LNCaP clone FGC (cell line): ENCODE results near the gene EIF4G2.
"Not testable (repeated sequence)": the region's sequence is repeated elsewhere in the genome, so short reads cannot be mapped to it uniquely, and the experiment has no call there.

Source experiments
- DNase-seq: peaks from one replicate; pipeline ENCODE4 v3.0.0-alpha.2; 2011; ENCODE audit warnings: low read depth
- H3K4me3 ChIP-seq: 2 replicates; pipeline ENCODE4 v1.5.1; 2011; ENCODE audit warnings: mild to moderate bottlenecking, low read depth, low read length, control low read depth
- TF ChIP-seq, protein P1 (sequence below): IDR thresholded peaks from 2 replicates; pipeline ENCODE4 v1.5.1; 2012; ENCODE audit warnings: mild to moderate bottlenecking; ENCODE audit not compliant: control insufficient read depth, insufficient read depth; ENCODE audit errors: extremely low read depth

The EIF4G2 gene

DNA sequence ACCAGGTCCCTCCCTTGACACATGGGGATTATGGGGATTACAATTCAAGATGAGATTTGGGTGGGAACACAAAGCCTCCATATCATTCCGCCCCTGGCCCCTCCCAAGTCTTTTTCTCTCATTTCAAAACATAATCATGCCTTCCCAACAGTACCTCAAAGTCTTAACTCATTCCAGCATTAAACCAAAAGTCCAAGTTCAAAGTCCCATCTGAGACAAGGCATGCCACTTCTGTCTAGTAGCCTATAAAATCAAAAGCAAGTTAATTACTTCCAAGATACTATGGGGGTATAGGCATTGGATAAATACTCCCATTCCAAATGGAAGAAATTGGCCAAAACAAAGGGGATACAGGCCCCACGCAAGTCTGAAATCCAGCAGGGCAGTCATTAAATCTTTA lies 19.7 kb upstream of the EIF4G2 start:
- no peak for DNase-seq
- TF ChIP-seq, protein P1, sequence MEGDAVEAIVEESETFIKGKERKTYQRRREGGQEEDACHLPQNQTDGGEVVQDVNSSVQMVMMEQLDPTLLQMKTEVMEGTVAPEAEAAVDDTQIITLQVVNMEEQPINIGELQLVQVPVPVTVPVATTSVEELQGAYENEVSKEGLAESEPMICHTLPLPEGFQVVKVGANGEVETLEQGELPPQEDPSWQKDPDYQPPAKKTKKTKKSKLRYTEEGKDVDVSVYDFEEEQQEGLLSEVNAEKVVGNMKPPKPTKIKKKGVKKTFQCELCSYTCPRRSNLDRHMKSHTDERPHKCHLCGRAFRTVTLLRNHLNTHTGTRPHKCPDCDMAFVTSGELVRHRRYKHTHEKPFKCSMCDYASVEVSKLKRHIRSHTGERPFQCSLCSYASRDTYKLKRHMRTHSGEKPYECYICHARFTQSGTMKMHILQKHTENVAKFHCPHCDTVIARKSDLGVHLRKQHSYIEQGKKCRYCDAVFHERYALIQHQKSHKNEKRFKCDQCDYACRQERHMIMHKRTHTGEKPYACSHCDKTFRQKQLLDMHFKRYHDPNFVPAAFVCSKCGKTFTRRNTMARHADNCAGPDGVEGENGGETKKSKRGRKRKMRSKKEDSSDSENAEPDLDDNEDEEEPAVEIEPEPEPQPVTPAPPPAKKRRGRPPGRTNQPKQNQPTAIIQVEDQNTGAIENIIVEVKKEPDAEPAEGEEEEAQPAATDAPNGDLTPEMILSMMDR = no peak
- H3K4me3 ChIP-seq = no peak overlapping the region

- H3K4me3 ChIP-seq = no peak overlapping the region
- no peak for DNase-seq
- TF ChIP-seq, protein P1 = no peak
Observed at GRCh38 chr11:10824888-10825287, 16.2 kb upstream of the EIF4G2 start.

DNA sequence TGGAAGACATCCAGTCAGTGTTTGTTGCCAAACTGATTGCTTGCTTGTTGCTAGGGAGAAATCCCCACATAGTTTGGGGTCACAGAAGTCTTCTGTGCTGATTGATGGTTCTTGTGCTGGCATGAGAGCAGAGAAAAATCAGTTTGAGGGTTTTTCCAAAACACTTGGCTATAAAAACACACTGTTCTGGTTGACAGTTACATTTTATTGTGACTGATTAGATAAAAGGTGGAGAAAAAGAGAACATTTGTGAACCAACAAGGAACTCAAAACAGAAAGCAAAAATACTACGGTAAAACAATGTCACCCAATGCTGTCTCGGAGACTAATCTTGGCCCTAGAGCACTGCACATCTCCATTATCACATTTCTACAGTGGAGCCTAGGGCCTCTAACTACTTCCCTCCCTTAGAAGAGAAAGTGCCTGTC lies 14.4 kb upstream of the EIF4G2 start:
- TF ChIP-seq, protein P1 = no peak
- DNase-seq = no peak
- H3K4me3 ChIP-seq = no peak overlapping the region

DNA sequence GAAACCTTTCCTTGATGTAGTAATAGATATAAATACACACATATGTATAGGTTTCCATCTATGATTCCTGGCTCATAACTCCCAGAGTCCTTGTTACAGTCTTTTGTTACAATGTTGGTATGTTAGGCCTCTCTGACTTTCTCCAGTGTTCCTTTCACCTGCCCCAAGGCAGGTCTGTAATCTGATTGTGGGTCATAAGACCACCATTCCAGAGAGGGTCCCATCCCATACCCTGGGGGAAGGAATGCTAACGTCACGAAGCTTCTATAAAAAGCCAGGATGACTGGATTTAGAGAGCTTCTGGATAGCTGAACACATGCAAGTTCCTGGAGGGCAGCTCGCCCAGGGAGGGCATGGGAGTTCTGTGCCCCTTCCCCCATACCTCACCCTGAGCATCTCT lies 13.8 kb upstream of the EIF4G2 start:
- H3K4me3 ChIP-seq, DNase-seq: not testable (repeated sequence)

DNA sequence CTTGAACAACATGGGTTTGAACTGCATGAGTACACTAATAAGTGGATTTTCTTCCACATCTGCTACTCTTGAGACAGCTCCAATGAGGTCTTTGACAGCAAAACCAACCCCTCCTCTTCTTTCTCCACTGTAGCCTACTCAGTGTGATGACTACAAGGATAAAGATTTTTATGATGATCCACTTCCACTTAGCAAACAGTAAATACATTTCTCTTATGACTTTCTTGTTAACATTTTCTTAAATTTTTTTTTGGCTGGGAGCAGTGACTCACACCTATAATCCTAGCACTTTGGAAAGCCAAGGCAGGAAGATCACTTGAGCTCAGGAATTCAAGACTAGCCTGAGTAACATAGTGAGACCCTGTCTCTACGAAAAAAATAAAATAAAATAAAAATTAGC lies 9.9 kb upstream of the EIF4G2 start:
- H3K4me3 ChIP-seq = no peak overlapping the region
- TF ChIP-seq, protein P1 = no peak
- DNase-seq = no peak

DNA sequence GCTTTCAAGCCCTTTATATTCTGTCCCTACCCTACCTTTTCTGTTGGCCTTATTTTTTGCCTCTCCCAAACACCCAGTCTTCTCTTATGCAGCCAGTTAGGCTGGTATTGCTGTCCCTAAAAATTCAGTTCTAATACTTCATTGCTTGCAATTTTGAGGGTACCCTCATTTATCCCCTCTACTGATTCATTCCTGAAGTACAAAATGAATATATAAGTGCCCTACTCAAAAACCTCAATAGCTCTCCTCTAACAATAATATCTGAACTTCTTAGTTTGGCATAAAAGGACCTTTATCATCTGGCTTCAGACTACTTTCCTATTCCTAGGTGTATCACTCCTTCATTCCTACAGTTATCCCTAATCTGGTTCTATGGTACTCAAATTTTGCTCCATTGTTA lies 5.2 kb upstream of the EIF4G2 start:
- DNase-seq = no peak
- TF ChIP-seq, protein P1 = no peak
- H3K4me3 ChIP-seq = no peak overlapping the region

DNA sequence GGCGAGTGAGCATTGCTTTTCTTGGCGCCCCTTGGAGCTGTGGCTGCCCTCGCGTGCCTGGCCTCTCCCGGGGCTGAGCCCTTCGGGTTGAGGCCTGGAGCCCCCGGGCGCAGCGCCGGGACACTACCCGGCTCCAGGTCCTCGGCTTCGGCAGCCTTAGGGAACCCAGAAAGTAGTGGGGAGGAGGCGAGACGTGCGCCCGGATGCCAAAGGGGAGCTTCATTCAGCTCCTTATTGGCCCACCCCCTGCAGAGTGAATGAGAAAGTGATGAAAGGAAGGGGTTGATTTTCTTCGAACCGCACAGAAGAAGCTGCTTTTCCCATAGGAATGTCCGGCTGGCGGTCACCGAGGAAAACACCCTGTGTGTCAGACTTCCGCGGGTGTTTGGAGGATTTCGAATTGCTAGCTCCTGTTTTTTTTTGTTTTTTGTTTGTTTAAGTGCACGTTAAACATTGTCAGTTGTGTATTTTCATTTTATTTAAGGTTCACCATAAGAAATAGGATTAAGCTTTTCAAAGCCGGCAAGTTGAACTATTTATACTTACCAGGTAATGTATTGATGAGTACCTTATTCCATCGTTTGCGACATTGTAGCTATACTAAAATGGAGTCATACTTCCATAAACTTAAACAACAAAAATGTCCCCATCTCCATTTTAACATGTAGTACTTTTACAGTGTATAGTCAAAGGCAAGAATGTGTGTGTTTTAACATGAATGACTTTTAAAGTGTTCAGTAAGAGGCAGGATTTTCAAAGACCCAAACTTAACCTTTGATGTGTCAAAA lies 841 bp upstream of the EIF4G2 start:
- TF ChIP-seq, protein P1 = no peak
- peak overlapping the region; percentile 97 for H3K4me3 ChIP-seq
- DNase-seq = no peak
